HL-60 (cell line): ENCODE data around the gene PP2D1.

Experiments used
- CTCF ChIP-seq: IDR thresholded peaks from one replicate; pipeline ENCODE4 v1.5.1; 2011; ENCODE audit warnings: low read length, control low read depth, inconsistent platforms; ENCODE audit not compliant: insufficient read depth
- REST ChIP-seq: IDR thresholded peaks from 2 replicates; pipeline ENCODE4 v1.6.1; 2012; ENCODE audit warnings: low read depth; ENCODE audit not compliant: insufficient replicate concordance

GRCh38 chr3:19950316-19950715, 61.7 kb downstream of the PP2D1 start:
- TF ChIP-seq REST: no peak
- no peak for TF ChIP-seq CTCF
